Glomerular endothelial cell (primary cell): ENCODE measurements around the gene STMN1. TPM values are rescaled to one million over a fixed set of nuclear protein-coding genes. Genes with fewer than 3 reads are reported as not detected.
A peak's percentile ranks its signal among the peaks of the same experiment; 100 is the strongest.

Experiments
- DNase-seq: peaks from one replicate; pipeline ENCODE4 v3.0.0-alpha.2; 2011; ENCODE audit warnings: low read depth, low spot score; ENCODE audit errors: extremely low read depth
- total RNA-seq: library from RNA; depleted of rRNA; stranded (reverse); fragments of >200 nt; gene quantifications from 2 replicates; pipeline ENCODE4 v1.2.3, GENCODE V29; 2015

The STMN1 gene
- total RNA-seq, 1 donor from 2014 or later: 163 TPM

- DNase-seq: no peak
These were observed 16.1 kb upstream of the STMN1 start for GRCh38 chr1:25922056-25922970.

- DNase-seq: no peak
These were observed 12.4 kb upstream of the STMN1 start for GRCh38 chr1:25918615-25919014.

DNA sequence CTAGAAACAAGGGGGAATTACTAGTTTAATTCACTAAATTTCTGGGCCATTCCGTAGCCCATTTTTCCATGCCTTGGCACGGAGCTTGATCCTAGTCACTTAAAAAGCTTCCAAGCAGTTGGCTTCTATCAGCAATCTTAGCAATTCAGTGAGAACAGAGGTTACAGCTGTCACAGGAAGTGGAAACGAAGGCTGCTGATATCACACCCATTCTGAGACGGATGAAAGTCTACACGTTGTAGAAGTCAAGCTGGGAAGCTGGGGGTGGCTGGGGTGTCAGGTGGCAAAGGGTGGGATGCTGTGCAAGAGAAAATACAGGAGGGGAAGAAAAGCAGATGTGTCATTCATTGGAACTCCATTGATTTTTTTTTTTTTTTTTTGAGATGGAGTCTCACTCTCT, 11.8 kb upstream of the STMN1 start:
- no peak for DNase-seq

- no peak for DNase-seq
These were observed 10.2 kb upstream of the STMN1 start for GRCh38 chr1:25916460-25916859.

DNA sequence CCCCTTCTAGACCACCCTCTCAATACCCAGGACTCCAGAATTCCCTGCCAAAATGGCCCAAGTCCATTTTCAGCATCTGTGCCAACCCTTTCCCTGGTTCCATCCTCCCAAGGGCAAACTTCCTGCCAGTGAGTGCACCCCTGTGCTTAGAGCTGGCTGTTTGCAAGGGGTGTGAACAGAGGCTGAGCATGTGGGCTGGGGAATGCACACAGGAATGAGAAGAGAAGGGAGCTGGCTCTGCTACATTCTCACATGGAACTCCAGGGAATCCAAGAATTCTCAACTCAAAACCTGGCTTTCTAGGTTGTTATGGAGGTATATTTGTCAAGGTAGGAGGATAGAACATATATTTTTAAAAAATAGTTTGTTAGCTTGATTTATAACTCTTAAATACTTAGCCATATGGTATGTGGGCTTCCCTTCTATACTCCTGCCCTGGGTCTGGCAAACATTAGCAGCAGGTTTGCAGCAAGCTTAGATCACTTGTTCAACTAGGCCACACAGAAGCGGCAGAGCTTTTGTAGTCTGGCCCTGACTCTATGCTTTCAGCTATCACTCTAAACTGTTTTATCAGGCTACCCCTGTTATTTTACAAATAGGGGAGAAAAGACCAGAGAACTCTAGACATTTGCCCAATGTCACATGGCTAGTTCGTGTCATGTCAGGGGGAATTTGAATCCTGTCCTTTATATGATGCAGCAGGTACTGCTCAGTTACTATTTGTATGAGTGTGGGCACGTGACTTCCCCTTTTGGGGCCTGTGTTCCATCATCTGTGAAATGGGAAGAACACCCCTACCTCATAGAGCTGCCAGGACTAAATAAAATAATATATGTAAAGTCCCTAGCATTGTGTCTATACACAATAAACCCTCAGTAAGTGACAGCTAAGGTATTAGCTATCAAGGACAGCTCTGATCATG, 8.1 kb upstream of the STMN1 start:
- no peak for DNase-seq

- no peak for DNase-seq
These were observed 7.0 kb upstream of the STMN1 start for GRCh38 chr1:25913206-25913605.

DNA sequence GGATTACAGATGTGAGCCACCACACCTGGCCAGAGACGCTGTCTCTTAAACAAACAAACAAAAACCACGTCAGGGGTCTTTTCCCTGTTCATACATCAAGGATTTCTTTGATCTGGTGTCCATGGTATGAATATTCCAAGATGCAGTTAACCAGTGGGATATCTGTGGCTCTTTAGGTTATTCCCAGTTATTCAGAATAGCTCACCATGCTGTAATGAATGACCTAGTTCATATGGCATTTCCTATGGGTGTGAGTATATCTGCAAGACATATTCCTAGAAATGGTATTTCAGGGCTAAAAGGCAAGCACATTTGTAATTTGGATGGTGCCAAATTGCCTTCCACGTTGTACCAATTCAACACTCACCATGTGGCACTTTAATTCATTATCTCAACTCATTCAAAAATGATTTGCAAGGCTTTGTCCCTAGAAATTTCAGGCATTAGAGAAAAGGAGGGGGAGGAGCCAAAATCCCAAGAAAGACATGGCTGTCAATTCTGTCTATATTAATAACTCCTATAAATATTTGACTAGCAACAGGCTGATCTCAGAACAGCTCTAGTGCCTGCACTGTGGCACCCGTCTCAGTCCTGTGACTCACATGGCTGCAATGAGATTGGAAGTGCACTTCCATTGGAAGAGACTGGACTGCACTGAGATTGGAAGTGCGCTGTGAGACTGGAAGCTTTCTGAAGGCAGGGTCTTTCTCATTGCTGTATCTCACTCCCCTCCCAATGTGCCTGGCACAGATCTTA, 6.0 kb upstream of the STMN1 start:
- no peak for DNase-seq

DNA sequence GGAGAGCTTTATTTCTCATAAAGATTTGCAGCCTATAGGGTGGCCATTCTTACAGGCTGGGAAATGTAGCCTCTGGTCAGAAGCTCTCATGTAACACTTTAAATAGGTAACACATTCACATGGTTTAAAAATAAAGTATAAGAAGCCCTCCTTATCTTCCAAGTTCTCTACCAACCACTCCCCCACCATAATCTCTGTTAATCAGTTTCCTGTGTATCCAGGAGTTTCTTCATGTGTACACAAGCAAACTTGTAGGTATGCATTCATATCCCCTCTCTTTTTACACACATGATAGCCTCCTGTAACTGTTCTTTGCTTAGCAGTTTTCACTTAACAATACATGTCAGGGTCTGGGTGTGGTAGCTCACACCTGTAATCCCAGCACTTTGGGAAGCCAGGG, 4.9 kb upstream of the STMN1 start:
- DNase-seq: no peak

- DNase-seq: no peak
These were observed 2.8 kb upstream of the STMN1 start for GRCh38 chr1:25909040-25909439.

- no peak for DNase-seq
These were observed 1.9 kb upstream of the STMN1 start for GRCh38 chr1:25908161-25908560.

DNA sequence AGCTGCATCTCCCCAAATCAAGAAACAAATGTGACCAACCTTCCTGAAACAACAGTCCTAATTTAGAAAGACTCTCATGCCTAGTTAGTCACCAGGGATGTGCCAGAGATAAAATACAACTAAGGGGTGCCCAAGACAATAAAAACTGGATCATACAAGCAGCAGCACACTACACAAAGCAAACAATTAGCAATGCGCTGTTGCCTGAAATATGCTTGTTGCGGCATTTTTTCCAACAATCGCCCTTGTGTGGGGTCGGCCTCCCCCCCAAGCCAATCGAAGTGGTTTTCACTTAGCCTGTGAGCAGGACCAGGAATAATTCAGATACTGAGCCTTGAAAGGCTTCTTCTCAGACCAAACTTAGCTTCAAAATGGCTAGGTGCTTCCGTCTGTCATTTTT, 1.4 kb upstream of the STMN1 start:
- no peak for DNase-seq

DNA sequence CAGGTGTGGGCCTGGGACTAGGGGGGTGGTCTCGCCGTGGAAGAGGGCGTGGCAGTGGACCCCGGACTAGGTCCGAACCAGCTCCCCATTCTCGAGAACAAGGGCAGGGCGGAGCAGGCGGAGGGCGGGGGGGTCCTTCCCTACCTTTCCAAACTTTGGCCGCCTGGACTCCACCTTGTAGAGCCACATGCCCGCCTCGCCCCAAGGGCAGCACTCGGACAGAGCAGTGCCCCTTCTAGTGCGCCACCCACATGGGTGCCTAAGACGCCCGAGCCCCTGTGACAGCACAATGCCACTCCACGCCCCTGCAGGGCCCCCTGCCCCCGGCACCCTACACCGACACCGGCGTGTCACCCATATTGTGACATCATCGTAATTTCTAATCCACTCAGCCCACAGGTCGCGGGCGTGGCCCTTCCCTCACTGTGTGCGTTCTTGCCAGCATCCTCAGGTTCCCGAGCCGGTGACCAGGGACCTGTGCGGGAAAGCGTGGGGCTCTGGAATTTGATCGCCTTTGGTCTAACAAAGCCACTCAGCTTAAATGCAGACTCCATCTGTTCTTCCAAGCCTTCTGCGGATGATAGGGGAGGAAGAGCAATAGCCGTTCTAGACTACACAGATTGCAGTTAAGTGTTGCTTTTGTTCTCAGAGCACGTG, 553 bp upstream of the STMN1 start:
- DNase-seq: no peak

DNA sequence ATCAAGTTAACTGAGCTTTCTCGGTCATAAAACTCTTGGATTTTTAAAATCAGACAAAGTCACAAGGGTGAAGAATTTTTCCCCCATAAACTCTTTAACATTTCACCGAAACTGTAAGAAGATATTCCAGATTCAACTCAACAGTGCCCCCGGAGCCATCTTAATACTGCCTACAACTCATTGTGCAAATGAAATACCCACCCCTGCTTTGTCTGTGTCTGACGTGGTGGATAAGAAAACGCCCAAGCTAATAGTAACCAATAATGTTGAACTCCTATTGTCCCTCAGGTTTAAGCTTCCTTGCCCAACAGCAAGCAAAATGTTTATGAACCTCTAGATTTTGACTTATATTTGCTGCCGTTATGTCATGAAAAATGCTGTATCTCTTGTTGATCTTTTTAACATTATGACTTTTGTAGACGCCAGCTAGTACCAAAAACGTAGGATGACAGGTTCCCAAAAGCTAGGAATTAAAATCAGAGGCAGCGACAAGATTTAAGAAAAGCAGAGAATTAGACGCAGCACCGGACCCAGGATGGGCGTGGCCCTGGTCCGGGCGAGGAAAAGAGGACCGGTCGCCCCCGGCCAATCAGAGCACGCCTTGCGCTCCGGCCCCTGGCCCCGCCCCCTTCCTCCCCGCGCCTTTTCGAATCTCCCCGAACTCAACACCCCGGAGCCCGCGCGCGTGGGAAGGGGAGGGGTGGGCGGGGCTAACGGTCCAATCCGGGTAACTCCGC, 1.1 kb downstream of the STMN1 start:
- DNase-seq: peak; percentile 41

- no peak for DNase-seq
These were observed 2.2 kb downstream of the STMN1 start for GRCh38 chr1:25903986-25904385.

- no peak for DNase-seq
These were observed 3.8 kb downstream of the STMN1 start for GRCh38 chr1:25902462-25902861.

- DNase-seq: no peak
These were observed 6.0 kb downstream of the STMN1 start for GRCh38 chr1:25900219-25900618.

DNA sequence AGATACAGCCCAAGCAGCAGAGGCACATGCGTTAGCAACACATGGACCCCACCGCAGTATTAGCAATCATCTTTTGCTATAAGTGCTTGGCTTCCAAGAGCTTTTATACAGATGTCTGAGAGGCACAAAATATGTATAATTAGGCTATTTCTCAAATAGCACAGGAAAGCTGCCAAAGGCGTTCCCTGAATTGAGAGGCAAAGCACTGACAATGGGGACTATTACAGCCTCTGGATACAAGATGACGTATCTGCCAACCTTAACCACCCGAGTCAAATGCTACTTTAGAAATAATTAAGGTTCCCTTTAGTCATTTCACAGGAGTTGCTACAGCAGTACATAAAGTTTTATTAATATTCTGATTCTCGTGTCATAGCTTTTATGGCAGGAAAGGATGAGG, 6.4 kb downstream of the STMN1 start:
- no peak for DNase-seq

GRCh38 chr1:25898223-25899015, 7.8 kb downstream of the STMN1 start:
- DNase-seq: no peak

- DNase-seq: no peak
These were observed 8.5 kb downstream of the STMN1 start for GRCh38 chr1:25897754-25898153.
